GM13977 (cell line): ENCODE measurements around the gene C22orf15.

ENCODE experiments used
- DNase-seq: peaks from one replicate; pipeline ENCODE4 v3.0.0; 2012; ENCODE audit warnings: low spot score
- in situ Hi-C: fragments of 300-500 bp; cut with MboI; formaldehyde crosslinking; loops from one replicate; pipeline ENCODE4 v1.12.0; 2022; ENCODE audit warnings: low sequenced_read_pairs, low pct_unique_long_range_greater_than_20kb, mixed read lengths, inconsistent platforms; ENCODE audit not compliant: unreplicated experiment
- TF ChIP-seq, protein P1 (sequence below): IDR thresholded peaks from 2 replicates; pipeline ENCODE4 v1.5.1; 2012; ENCODE audit warnings: mild to moderate bottlenecking, control low read depth; ENCODE audit not compliant: insufficient read depth; ENCODE audit errors: extremely low read depth, missing control alignments

The C22orf15 gene

DNA sequence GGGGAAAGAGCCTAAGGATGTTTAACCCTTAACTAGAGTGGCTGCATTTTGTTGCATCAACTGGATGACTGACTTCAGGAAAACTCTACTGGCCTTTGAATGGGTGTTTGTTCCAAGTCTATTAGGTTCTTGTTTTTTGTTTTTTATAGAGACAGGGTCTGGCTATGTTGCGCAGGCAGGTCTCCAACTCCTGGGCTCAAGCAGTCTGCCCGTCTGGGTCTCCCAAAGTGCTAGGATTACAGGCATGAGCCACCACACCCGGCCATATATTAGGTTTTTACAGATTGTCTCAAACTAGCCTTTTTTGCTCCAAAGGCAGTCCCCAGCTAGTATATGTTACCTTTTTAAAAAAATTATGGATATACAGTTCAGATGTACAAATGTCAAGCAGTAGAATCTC, 25.1 kb downstream of the C22orf15 start:
- in situ Hi-C loops = no loop called here
- DNase-seq = no peak
- TF ChIP-seq, protein P1, sequence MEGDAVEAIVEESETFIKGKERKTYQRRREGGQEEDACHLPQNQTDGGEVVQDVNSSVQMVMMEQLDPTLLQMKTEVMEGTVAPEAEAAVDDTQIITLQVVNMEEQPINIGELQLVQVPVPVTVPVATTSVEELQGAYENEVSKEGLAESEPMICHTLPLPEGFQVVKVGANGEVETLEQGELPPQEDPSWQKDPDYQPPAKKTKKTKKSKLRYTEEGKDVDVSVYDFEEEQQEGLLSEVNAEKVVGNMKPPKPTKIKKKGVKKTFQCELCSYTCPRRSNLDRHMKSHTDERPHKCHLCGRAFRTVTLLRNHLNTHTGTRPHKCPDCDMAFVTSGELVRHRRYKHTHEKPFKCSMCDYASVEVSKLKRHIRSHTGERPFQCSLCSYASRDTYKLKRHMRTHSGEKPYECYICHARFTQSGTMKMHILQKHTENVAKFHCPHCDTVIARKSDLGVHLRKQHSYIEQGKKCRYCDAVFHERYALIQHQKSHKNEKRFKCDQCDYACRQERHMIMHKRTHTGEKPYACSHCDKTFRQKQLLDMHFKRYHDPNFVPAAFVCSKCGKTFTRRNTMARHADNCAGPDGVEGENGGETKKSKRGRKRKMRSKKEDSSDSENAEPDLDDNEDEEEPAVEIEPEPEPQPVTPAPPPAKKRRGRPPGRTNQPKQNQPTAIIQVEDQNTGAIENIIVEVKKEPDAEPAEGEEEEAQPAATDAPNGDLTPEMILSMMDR = no peak

DNA sequence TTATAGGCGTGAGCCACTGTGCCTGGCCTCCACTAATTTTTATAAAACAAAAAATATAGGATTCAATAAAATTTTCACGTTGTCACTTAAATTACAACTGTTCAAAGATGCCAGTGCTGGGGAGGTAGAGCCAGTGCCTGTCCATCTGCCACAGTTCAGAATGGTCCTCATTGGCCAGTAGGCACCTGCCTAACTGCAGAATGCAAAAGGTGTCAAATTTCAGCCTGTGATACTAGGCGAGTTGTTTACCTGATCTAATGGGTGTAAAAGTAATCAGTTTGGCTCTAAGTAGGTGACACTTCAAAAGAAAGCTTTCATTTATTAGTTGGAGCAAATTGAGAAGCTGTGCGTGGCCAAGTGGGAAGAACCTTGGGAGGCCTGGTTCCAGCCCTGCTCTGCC, 26.3 kb downstream of the C22orf15 start:
- DNase-seq = no peak
- in situ Hi-C loops = no loop called here
- TF ChIP-seq, protein P1 = no peak

DNA sequence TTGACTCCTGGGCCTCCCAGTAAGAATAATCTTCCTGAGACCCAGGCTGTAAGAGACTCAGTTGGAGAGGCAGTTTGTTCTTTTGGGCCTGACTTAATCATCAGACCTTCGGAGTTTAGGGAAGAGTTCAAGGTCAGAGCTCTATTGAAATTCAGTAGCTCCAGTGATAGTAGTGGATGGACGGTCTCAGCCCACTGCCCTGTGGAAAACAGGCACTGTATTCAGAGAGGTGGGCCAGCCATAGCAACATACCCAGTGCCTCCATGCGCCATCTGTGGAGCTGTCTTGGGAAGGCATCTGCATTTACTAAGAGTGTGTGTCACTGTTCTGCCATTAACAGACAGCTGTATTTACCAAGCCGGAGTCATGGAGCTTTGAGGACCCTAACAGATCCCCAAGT, 26.8 kb downstream of the C22orf15 start:
- TF ChIP-seq, protein P1 = no peak
- no peak for DNase-seq
- in situ Hi-C loops = no loop called here

DNA sequence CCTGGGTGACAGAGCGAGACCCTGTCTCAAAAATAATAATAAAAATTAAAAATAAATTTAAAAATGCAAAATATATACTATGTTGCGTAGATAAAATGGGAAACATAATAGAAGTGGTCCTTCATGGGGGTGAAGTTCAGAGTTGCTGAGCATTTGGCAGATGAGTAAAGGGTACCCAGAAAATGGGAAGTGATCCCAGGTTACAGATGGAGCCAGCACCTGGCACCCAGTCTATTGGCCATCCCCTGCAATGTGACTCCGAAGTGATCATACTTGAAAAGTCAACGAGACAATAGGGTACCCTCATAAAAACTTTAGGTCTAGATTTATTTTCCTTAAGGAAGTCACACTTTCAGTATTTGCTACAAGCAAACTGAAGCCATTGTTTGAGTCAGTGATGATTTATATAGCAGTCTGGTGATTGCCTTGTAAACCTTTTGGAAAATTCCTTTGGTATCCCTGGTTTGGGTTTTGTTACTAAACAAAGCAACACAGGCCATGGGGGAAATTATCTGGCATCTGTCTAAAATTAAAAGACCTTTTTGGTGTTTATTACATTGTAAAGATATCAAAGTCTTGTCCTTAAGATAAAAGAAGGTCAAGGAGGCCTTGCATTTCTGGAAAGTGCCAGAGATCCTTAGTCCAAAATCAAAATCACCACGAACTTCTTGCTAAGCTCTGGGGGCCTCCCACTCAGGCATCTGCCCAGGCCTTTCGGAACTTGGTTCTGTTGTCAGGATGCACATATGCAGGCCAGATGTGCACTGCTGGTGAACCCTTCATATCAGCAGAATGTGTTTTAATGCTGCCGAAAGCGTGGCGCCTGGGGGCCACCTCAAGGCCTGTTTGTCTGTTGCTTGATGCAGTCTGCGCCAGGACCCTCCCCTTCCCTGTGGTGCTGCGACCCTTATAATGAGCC, 28.3 kb downstream of the C22orf15 start:
- TF ChIP-seq, protein P1 = no peak
- in situ Hi-C loops = no loop called here
- no peak for DNase-seq

DNA sequence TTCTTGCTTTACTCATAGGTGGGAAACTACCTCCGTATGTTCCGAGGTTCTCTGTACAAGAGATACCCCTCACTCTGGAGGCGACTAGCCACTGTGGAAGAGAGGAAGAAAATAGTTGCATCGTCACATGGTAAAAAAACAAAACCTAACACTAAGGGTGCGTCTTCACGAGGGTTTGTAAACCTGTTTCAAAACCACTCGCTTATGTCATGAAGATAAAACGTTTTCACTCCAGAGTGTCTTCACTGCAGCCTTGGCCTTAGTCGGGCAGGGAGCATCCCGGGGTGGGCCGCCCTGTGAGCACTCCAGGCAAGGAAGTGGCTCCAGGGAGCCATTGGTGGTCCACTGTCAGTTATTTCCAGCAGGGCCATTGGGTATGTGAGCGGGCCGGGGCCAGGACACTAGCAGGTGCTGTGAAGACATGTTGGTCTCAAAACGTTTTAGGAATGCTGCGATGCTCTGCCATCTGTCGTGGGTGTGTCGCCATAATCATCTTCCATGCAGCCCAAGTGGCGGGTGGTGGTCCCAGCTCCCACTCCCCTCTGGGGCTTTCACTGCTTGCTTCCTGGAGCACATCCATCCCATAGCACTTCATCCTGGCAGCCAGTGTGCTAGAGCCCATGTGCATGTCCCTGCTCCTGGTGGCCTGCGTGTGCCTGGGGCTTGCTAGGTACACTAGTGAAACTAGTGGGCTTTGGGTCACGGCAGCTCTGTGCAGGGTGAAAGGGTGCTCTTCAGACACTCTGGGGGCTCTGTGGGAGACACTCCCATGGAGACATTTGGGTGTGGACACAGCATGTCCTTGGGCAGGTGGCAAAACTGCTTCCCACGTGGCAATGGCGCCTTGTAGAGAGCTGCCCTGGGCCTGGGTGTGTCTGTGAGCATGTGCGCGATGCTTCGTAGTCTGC, 29.2 kb downstream of the C22orf15 start:
- in situ Hi-C loops = no loop called here
- TF ChIP-seq, protein P1 = no peak
- DNase-seq = no peak

DNA sequence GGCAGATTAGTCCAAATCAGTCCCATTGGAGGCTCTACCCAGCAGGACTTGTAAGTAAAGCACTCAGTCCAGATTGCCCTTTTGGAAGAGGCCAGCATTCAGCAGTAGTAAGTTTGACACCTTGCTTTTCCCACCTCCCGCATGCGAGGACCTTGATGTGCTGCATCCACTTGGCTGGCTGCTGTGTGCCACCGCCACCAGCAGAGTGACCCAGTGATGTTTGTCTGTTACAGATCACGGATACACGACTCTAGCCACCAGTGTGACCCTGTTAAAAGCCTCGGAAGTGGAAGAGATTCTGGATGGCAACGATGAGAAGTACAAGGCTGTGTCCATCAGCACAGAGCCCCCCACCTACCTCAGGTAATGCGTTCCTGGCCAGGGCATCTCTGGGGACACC, 30.5 kb downstream of the C22orf15 start:
- no peak for DNase-seq

More for the DNA sequence above, 30.5 kb downstream of the C22orf15 start:
- in situ Hi-C loops = no loop called here
- TF ChIP-seq, protein P1 = no peak
